ENCODE measurements around the gene ERICH6B. TPM values are rescaled to one million over a fixed set of nuclear protein-coding genes. Genes with fewer than 3 reads are reported as not detected.

ERICH6B gene
- total and polyA plus RNA-seq, 2 of the 8 experiments (the other 6 are each of a cell fraction or from before 2014, with no cell fraction given), result not detected

DNA sequence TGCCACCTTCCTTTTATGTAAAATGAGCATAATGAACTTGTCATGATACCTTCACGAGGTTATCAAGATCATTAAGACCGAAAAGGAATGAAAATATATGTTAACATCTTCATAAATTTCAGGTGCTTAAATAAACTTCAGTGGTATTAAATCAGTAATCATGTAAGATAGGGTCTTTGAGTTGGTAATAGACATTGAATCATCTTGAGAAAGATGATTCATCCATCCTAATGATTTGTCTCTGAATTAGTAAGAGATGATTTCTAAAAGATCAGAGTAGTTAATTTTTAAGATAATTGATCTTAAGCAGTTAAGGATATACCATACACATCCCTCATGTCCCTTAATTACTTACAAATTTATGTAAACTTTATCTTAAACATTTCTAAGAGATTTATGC, 98.8 kb downstream of the ERICH6B start:
- no peak for DNase-seq (ENCODE audit: low read depth in 1 of 2, low spot score in 2 of 2)
- peaks cover 8 to 65% (median 35%) of the 10 kb centered on the region in 4 experiments for H3K36me3 ChIP-seq (ENCODE audit: control insufficient read depth in 2 of 4, insufficient read depth in 4 of 4, low read length in 3 of 4)

More for the DNA sequence above, 98.8 kb downstream of the ERICH6B start:
- Histone ChIP-seq H4K91ac (replicated peaks; ENCODE audit: insufficient read length, low read length) (no peak overlapping the region), H4K20me1 (replicated peaks in 1 of 2; ENCODE audit: control insufficient read depth in 1 of 2, insufficient read depth in 2 of 2, low read length in 2 of 2) (no peaks in the 10 kb centered on the region), H3K27ac (ENCODE audit: low read depth, low read length) (no peak overlapping the region), H3K18ac (ENCODE audit: extremely low read depth, low read length) (no peak overlapping the region), H3K79me2 (ENCODE audit: control insufficient read depth in 1 of 2, insufficient read depth in 2 of 2, low read length in 2 of 2) (no peaks in the 10 kb centered on the region), H4K8ac (ENCODE audit: extremely low read depth, insufficient read depth, low read length) (no peak overlapping the region), H3K4me3 (ENCODE audit: extremely low read depth in 1 of 4, insufficient read depth in 2 of 4, low read depth in 3 of 4, low read length in 4 of 4) (no peak overlapping the region), H4K5ac (ENCODE audit: insufficient read length, low read depth, low read length) (no peak overlapping the region), H3K4me2 (ENCODE audit: insufficient read depth in 1 of 2, low read depth in 2 of 2, low read length in 2 of 2) (no peak overlapping the region), H3K9ac (replicated peaks in 1 of 4; ENCODE audit: extremely low read depth in 1 of 4, low read depth in 3 of 4, low read length in 3 of 4) (no peak overlapping the region), H2BK15ac (ENCODE audit: low read length) (no peak overlapping the region), H2BK5ac (ENCODE audit: low read depth, low read length) (no peak overlapping the region), H3K27me3 (replicated peaks in 1 of 4; ENCODE audit: control insufficient read depth in 3 of 4, extremely low read depth in 1 of 4, insufficient read depth in 3 of 4, low read length in 3 of 4) (no peaks in the 10 kb centered on the region), H3K79me1 (ENCODE audit: low read depth, low read length) (no peaks in the 10 kb centered on the region), H3K4ac (replicated peaks; ENCODE audit: insufficient read length, low read depth, low read length) (no peak overlapping the region), H2AK5ac (ENCODE audit: low read depth, low read length) (no peak overlapping the region), H2AFZ (ENCODE audit: low read length) (no peak overlapping the region), H3K9me3 (ENCODE audit: insufficient read depth in 2 of 2, low read depth in 1 of 2, low read length in 1 of 2) (no peaks in the 10 kb centered on the region), H3K4me1 (replicated peaks in 1 of 4; ENCODE audit: control insufficient read depth in 3 of 4, insufficient read depth in 4 of 4, low read length in 3 of 4) (no peaks in the 10 kb centered on the region), H3K23me2 (ENCODE audit: low read depth, low read length) (no peaks in the 10 kb centered on the region), H3K56ac (replicated peaks; ENCODE audit: insufficient read length, low read depth, low read length) (no peak overlapping the region), H3K23ac (ENCODE audit: insufficient read length) (no peak overlapping the region), H2BK12ac (ENCODE audit: low read depth, low read length) (no peak overlapping the region), H2BK20ac (ENCODE audit: low read length) (no peak overlapping the region), H2BK120ac (replicated peaks; ENCODE audit: low read depth, low read length) (no peak overlapping the region), H3K14ac (ENCODE audit: insufficient read length) (no peak overlapping the region)
- WGBS, 2 experiments (ENCODE audit: extremely low coverage in 1 of 2, insufficient coverage in 1 of 2, insufficient read length in 1 of 2, insufficient replicate concordance in 2 of 2, low coverage in 1 of 2, low lambda C conversion rate in 2 of 2, missing lambda C conversion rate in 1 of 2), result 92% methylated on average over 2 of the region's 2 CpGs; no CpG with 5 or more reads in 1 of the 2 experiments
- CTCF ChIA-PET (ENCODE audit: partially characterized antibody), result interaction anchor here (1.2 kb wide), 1 partner anchor 13 kb away, joined by 3 read pairs; no protein-coding TSS in a partner anchor
- TF ChIP-seq HDAC2 (IDR thresholded peaks at IDR 0.05; ENCODE audit: borderline replicate concordance in 1 of 2, low read depth in 2 of 2, low read length in 2 of 2), result no peak
- no peak for TF ChIP-seq SAP30 (IDR thresholded peaks at IDR 0.05; ENCODE audit: insufficient read depth, insufficient replicate concordance, low read length)
- TF ChIP-seq SIRT6 (IDR thresholded peaks at IDR 0.05; ENCODE audit: low read length), result no peak
- no peak for TF ChIP-seq CEBPB (IDR thresholded peaks at IDR 0.05; ENCODE audit: low read depth, low read length)
- no peak for TF ChIP-seq JUN (IDR thresholded peaks at IDR 0.05; ENCODE audit: low read depth, low read length)
- no peak for TF ChIP-seq KDM4A (IDR thresholded peaks at IDR 0.05; ENCODE audit: low read depth, low read length, severe bottlenecking)
- POLR2A ChIA-PET (ENCODE audit: partially characterized antibody), result no interaction called here
- no peak for FAIRE-seq
